NAMALWA (cell line): Measurements from ENCODE around the gene FSIP1.

Experiments used
- DNase-seq: peaks from one replicate; pipeline ENCODE4 v3.0.0-alpha.2; 2015; ENCODE audit warnings: low spot score

Gene FSIP1

DNA sequence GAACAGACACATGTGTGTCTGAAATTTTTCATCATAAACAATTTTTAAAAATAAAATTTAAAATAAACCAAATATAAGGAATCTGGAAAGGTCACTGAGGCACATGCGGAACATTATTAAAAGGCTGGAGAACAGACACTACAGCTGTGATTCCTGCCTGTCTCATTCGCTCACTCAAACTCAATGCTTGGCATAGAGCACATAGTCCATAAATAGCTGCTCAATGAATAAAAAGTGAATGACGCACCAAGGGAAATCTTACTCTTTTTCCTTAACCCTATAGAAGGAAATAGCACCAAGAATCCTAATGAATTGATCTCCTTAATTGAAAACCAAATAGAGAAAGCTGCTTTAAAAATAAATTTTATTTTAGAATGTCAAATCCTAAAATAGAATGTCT is 98.4 kb downstream of the FSIP1 start:
- DNase-seq = no peak

DNA sequence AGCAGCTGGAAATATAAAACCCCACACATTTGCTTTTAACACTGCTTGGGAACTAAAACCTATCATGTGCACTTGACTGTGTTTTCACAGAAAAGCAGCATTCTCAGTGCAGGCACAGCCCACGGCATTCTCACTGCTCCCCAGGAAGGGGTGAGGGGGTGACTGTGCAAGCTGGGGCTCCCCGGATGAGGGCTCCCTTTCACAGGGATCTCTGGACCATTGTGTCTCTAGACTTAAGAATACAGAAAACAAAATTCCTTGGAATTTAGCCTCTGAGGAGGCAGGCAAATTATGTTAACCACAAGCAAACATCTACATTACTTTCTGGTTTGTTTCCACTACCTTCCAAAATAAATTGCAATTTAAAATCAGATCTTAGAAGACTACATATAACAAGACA is 100.3 kb downstream of the FSIP1 start:
- no peak for DNase-seq

DNA sequence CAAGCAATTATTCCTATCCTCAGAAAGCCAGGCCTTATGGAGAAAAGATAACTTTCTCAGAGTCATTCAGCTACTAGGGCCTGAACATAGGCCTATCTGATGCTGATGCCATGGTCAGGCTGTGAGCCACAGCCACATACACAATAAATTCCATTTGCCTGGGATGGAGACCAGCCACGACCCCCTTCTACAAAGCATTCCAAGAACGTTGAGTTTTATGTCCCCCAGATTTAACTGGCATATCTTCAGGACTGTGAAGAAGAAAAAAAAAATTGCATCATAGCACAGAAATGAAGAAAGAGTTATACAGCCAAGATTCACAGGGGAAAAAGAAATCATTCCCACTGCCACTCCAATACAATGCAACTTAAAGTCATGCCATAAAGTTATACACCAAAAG is 101.8 kb downstream of the FSIP1 start:
- DNase-seq = no peak

DNA sequence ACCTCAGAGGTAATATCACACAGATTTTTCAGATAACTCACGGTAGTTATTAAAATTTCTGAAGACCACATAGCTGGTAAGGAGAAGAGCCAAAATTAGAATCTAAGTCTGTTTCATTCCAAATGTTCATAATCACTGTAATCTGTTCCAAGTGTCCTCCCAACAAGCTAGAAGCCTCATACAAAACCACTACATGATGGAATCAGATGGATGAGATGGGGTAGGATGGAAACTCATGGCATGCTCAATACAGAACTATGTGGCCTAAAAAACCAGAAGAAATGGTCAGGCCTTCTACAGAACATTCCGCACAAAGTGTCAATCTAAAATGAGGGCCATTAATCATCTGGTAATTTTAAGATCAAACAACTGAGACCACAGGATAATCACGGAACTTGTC is 110.0 kb downstream of the FSIP1 start:
- no peak for DNase-seq

DNA sequence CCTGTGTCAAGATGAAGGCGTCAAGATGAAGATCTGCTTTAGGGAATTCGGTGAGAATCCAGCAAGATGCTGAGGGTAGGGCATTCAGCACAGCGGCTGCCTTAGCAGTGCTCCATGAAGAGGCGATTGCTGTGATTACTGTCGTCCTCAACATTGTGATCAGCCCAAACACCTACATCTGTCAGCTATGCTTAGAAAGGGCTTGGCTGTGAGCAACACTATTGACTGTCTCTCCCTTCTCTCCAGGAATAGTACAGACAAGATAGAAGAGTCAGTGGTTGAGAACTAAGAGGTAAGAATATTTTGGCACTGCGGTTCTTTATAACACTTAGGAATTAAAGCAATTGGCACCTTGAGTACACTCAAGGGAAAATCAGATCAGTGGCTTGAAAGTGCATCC is 110.5 kb downstream of the FSIP1 start:
- no peak for DNase-seq

DNA sequence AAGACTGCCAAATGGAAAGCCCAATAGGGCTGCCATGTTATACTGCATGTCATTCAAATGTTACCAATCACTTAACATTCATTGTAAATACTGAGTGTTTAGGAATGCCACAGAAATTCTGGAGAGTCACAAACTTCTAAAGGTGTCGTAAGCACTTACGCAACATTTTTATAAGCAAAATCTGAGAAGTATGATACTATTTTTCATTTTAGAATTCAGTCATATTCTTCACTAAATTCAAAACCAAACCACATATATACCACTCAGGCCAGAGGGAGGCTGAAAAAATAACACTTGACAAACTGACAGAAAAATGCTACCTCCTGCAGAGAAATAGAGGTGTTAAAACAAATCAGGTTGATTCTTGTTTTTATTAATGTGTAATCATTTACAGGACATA is 112.0 kb downstream of the FSIP1 start:
- no peak for DNase-seq

DNA sequence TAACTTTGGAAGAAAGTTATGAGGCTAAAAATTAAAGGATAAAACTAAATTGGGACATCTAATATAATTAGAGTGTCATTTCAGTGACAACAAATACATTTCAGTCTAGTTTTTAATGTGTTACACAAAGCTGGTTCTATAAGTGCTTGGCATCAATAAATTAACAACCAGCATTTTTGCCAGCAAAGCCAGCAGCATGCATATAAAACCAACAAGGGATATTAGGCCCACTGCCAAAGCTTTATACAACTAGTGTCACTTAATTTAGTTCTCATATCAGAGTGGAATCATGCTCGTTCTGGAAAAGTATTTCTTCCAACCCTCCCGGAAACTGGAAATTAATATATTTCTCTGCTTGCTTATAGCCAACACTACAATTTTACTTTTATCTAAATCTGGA is 113.0 kb downstream of the FSIP1 start:
- DNase-seq = no peak

DNA sequence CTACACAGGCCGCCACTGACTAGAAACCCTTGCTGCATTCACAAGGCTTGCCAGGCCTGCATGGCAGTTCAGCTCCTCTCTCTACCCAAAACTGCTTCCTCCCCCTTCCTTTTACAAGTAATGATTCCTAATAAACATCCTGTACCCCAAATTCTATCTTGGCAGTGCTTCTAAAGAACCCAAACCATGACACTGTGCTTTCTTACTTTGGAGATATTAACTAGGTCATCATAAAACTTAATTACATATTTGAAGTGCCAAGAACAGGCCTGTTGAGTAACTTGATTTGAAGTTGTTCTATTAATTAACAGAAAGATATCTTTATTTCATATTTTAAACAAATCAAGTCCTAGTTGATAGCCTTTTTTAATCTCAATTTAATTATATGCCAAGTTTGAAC is 113.4 kb downstream of the FSIP1 start:
- no peak for DNase-seq

DNA sequence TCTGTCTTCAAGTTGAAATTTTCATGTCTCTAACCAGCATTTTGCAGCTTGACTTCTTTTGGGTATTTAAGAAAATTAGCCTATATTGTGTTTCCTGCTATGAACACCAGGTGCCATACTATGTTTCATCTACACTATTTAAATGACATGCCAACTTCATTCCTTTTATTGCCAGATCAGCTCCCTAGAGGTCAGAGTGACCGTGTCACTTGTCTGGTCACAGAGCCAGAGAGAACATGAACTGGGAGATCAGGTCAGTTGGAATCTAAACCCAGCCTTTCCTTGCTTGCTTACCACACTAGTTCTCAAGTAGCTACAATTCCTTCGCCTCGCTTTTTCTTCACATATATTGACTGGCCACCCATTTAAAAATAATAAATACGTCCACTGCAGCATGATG is 114.2 kb downstream of the FSIP1 start:
- no peak for DNase-seq

DNA sequence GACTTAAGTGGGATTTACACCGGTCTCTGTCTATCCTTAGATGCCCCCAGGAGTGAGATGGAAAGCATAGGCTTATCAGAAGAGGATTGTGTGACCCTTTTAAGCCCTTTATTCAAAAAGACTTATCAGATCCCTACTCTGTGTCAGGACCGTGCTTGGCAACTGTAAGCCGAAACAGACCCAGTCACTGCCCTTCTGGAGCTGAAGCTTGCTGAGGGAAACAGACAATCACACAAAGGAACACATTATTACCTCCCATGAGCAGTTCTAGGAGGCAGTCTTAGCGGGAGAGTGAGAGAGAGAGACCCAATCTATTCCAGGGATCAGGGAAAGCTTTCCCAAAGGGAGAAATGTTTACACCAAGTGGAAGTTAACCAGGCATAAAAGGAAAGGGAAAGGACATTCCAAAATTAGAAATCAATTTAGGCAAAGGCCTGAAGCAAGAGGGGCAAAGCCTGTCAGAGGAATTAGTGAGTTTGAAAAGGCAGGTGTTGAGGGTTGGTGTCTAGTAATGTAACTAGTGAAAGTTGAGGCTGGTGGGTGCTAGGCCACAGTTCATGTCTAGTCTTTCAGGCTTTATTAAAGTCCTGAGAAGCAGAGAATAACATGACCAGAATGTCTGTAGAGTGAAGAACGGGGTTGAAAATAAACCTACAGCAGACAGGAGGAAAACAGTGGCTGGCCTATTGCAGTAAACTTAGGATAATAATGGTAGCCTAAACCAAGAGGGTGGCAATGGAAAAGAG is 115.1 kb downstream of the FSIP1 start:
- no peak for DNase-seq

DNA sequence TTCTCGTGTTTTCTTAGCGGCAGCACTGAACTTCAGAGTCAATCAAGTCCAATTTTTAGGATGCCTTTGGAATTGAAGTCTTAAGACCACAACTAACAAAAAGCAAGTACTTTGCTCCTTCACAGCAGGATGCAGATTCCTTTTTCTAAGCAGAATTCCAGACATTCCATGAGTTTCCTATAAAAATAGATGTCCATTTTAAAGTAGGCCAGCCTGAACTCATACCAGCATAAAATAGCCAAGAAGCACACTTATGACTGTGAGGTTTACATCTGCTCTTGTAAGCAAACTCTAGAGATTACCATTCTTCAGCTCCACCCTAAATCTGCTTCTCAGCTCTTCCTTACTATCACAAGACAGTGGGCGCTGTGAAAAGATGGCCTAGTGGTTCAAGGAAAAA is 116.0 kb downstream of the FSIP1 start:
- no peak for DNase-seq

DNA sequence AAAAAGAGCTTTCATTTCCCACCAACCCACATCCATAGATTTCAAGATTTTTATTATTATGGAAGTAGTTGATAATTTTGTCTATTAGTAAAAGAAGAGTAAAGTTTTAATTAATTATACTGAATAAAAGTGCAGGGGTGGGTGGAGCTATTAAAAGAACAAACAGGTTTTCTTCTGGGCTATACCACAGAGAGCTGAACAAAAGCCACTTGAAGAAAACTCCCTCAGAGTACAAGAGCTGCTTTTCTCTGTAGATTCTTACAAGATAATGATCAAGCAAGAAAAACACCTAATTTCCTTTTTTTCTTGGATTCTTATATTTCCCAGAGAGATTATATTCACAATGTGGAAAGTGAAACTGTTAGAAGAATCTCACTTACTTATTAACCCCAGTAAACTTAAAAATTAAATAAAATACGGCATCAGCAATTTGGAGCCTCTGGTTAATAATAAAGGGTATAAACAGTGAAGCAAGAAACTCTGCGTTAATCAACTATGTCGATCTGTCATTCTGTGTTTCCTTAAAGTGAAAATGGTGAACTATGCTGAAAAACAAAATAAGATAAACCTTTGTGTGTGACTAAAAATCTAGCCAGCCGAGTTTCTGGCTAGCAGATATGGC is 116.9 kb downstream of the FSIP1 start:
- no peak for DNase-seq

DNA sequence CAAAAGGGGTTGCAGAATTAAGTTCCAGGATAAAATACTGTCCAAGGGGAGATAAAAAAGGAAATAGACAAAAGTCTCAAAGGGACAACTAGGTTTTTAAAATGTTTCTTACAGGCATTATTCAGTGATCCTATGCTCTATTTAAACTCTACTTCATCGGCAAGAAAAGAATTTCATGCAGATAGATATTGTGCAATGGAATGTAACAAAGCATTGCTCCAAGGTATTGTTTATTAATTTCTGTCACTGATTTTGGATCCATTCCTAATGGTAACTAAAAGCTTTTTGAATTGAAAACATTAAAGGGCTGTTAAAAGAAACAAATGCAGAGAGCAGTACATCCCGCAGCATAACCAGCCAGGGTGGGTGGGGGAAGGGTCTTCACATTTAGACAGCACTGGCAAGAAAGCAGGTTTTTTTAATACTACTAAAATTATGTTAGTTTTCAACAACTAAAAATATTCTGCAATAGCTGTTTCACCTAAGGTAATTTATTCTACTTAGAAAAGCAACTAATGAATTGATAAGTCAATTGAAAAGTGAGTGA is 118.9 kb downstream of the FSIP1 start:
- no peak for DNase-seq

DNA sequence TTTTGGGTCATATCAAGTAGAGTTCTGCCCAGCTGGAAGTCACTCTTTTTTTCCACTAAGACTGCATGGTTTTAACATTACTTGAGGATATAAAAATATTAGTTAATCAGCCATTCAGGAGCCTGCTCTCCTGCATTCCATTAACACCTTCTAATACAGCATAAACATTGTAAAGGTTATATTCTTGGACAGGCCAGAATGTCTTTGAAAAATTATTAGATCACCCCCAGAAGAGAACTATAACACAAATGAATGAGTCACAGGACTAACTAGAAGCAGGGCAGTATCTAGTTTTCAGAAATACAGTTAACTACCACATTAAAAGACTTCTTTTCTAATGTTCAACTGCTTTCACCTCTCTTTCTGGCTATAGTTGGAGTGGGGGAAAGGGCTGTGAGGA is 120.9 kb downstream of the FSIP1 start:
- no peak for DNase-seq

DNA sequence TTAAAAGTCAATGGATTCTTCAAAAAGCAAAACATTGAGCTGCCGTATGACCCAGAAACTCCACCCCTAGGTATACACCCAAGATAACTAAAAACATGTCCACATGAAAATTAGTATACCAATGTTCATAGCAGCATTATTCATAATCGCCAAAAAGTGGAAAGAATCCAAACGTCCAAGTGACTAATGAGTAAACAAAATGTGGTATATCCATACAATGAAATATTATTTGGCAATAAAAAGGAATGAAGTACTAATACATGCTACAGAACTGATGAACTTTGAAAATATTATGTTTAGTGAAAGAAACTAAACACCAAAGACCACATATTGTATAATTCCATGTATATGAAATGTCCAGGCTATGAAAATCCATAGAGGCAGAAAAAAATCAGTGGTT is 123.9 kb downstream of the FSIP1 start:
- DNase-seq = no peak

DNA sequence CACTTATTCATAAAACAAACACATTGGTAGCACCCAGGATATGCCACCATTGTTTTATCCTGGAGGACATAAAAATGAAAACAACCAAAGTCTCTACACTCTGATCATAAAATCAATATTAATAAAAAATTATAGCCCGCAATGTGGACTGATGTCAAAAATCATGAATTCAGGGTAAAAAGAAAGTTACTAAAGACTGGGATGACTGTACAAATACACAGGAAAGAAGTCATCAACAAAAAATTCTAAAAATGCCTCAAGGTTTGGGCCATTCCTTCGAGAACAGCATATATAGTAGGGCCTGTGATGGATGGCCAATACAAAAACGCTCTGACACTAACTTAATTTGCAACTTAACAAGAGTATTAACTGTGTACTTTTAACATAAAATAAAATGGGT is 125.0 kb downstream of the FSIP1 start:
- DNase-seq = no peak

DNA sequence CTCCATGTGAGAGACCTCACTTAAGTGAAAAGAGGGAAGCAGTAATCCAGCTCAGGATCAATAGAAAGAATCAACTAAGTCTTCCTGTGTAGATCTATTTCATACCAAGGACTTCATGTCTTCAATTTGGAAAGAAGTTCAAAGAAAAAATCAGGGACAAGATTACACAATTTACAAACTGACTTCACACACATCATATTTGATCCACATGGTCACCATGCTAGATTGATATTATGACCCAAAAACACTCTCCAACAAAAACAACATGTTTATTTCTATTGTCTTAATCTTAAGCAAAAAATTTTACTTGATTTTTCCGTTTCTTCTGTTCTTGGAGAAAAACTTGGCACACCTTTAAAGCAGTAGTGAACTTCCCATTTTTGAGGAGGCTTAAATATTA is 125.5 kb downstream of the FSIP1 start:
- no peak for DNase-seq

DNA sequence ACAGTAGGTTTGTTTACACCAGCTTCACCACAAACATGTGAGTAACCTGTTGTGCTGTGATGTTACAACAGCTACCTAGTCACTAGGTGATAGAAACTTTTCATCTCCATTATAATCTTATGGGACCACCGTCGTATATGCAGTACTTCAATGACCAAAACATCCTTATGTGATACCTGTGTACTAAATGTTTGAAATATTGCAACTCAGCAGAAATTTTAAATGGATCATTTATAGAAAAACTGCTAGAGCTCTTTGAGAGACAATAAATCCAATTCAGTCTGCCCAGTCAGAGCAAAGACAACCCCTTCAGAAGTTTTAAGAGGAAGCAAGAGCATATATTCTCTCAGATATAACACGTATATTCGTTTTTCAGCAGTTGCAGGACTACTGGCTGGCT is 128.3 kb downstream of the FSIP1 start:
- DNase-seq = no peak

DNA sequence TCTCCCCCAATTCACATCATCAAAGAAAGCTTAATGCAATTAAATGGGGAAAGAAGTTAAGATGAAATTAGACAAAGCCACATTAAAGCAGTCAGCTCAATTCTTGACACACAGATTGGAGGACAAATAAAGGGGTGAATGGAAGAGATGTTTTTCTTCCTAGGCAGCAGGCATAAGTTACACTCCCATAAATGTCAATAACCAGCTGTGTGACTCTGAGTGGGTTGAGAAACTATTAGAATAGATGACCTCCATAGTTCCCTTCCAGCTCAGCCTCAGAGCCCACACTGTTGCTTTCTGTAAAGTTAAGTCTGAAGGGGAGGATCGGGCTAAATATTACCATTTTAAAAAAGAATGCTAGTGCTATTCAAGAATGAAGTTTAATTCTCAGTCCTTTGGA is 130.8 kb downstream of the FSIP1 start:
- DNase-seq = no peak

DNA sequence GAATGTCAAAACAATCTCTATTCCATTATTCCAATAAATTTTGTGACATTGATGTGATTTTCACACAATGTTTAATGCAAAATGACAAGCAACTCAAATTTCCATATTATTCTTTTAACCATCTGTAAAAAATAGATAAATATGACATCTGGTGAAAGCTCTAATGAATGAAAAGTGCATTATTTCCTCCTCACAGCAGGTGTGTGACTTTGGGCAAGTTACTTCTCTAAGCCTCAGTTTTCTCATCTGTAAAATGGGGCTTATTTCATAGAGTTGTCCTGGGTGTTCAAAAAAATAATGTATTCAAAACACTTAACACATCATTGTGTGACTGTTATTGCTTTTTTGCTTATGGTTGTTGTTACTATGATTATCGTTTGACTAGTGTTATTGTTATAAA is 131.3 kb downstream of the FSIP1 start:
- DNase-seq = no peak

DNA sequence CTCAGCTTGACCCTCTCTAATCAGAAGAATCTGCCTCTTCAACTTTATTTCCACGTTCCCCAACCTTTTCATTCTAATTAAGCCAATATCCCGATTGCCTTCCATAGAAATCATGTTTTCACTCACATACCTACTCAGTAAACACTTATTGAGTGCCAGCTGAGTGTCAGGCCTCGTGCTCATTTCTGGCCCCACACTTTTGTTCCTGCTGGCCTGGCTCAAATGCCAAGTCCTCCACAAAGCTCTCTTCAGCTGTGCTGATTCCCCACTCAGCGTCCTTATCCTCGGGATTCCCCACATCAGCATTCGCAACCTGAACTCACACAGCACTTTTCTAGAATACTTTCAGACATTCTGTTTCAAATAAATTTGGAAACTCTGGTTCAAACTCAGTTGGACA is 132.9 kb downstream of the FSIP1 start:
- DNase-seq = no peak

DNA sequence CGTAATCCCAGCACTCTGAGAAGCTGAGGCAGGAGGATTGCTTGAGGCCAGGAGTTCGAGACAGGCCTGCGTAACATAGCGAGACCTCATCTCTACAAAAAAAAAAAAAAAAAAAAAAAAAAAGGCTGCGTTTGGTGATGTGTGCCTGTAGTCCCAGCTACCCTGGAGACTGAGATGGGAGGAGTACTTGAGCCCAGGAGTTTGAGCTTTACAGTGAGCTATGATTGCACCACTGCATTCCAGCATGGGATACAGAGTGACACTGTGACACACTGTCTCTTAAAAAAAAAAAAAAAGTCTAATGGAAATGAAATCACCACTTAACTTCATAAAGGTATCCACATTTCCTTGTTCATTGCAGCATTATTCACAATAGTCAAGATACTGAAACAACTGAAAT is 136.2 kb downstream of the FSIP1 start:
- no peak for DNase-seq

DNA sequence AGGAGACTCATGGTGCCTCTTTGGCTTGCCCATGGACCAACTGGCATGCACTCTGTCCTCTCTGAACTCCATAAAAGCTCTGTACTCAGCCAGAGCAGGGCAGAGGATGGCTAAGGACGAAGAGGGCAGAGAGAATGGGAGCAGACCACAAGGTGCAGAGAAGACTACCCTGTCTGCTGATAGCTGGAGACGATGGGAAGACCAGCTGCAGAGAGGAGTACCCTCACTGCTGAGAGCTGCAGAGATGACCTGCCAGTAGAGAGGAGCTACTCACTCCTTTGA is 136.7 kb downstream of the FSIP1 start:
- no peak for DNase-seq
